Transverse colon (tissue), 4 donors: ENCODE data around the gene JADE2.

Experiments
- CTCF ChIP-seq, 5 experiments: fragments of 200-600 bp in 3 of 5; fragments of 450-650 bp in 2 of 5; sonication (generic) in 3 of 5; IDR thresholded peaks; 1 replicate in 2 of 5; 2 replicates in 3 of 5; pipeline ENCODE4 v1.5.1; 2016 to 2017; ENCODE audit warnings: antibody characterized with exemption in 5 of 5, inconsistent platforms in 3 of 5, mild to moderate bottlenecking in 2 of 5, moderate library complexity in 1 of 5
- POLR2A ChIP-seq: fragments of 450-650 bp; IDR thresholded peaks from one replicate; pipeline ENCODE4 v1.6.1; 2016; ENCODE audit warnings: antibody characterized with exemption, mild to moderate bottlenecking, moderate library complexity
- POLR2AphosphoS5 ChIP-seq, 3 donors: sonication (generic); formaldehyde crosslinking; IDR thresholded peaks; one replicate each; pipeline ENCODE4 v1.6.1; 2016; ENCODE audit warnings: antibody characterized with exemption in 3 of 3

GRCh38 chr5:134559672-134560071 is 34.2 kb downstream of the JADE2 start:
- no peak for TF ChIP-seq CTCF (IDR thresholded peaks at IDR 0.05)
- TF ChIP-seq POLR2AphosphoS5 (IDR thresholded peaks at IDR 0.05) = no peak
- no peak for TF ChIP-seq POLR2A
